HCT116 (cell line): ENCODE measurements around the gene ECSCR. TPM values are rescaled to one million over a fixed set of nuclear protein-coding genes. Genes with fewer than 3 reads are reported as not detected.

Source experiments
- ATAC-seq: fragments of 200-7000 bp; cut with Tn5 transposase; 2 replicates; pipeline ENCODE4 v1.9.1; 2020; ENCODE audit warnings: mild to moderate bottlenecking, moderate library complexity
- BruUV-seq: library from RNA; stranded (reverse); fragments of 400-500 nt; replicated peaks from 2 replicates; lab custom pipeline; 2021; lab: Mats Ljungman, UMichigan
- CTCF ChIA-PET: fragments of 300-600 bp; sonication (Branson Sonifier 250); formaldehyde crosslinking; loops from one replicate; lab custom pipeline; 2021; ENCODE audit warnings: antibody characterized with exemption; lab: Charles Lee
- POLR2A ChIA-PET: fragments of 300-600, 350-600 bp; sonication (Branson Sonifier 250); formaldehyde crosslinking; loops from one replicate; lab custom pipeline; 2021; ENCODE audit warnings: antibody characterized with exemption; lab: Charles Lee
- RAD21 ChIA-PET, 2 experiments: fragments of 300-600 bp; sonication (Branson Sonifier 250); formaldehyde crosslinking; loops; one replicate each; lab custom pipeline; 2023; ENCODE audit warnings: low total read pairs in 2 of 2; ENCODE audit not compliant: uncharacterized antibody in 2 of 2, unreplicated experiment in 2 of 2, low non-redundant PET in 1 of 2; lab: Charles Lee
- DNase-seq: peaks from one replicate; pipeline ENCODE4 v3.0.0-alpha.2; 2010; ENCODE audit warnings: low read depth, low spot score
- H2AFZ ChIP-seq: fragments of 200-600 bp; shearing (Covaris generic), sonication (generic); 2 replicates; pipeline ENCODE4 v1.6.1; 2017; ENCODE audit warnings: low read depth, mixed run types, mixed read lengths, antibody characterized with exemption, low read length; ENCODE audit not compliant: poor library complexity, severe bottlenecking
- H3K27ac ChIP-seq: 2 replicates; pipeline ENCODE4 v1.5.1; 2012; ENCODE audit warnings: low read depth, low read length
- H3K27me3 ChIP-seq: fragments of 200-600 bp; sonication (generic); 2 replicates; pipeline ENCODE4 v1.6.1; 2016; ENCODE audit warnings: mixed run types, low read length, mixed read lengths; ENCODE audit not compliant: insufficient read depth
- H3K36me3 ChIP-seq, 2 experiments: fragments of 200-500 bp in 1 of 2; fragments of 200-600 bp in 1 of 2; sonication (Bioruptor generic) in 1 of 2; sonication (generic) in 1 of 2; 2 replicates each; pipeline versions ENCODE4 v1.5.1 to v1.6.1; 2014 to 2016; ENCODE audit warnings: low read length in 2 of 2, inconsistent platforms in 1 of 2, mixed read lengths in 1 of 2, mixed run types in 1 of 2; ENCODE audit not compliant: insufficient read depth in 2 of 2, control insufficient read depth in 1 of 2
- H3K4me1 ChIP-seq, 2 experiments: fragments of 200-600 bp in 1 of 2; sonication (generic) in 1 of 2; 2 replicates each; pipeline versions ENCODE4 v1.5.1 to v1.6.1; 2012 to 2017; ENCODE audit warnings: low read length in 2 of 2, inconsistent platforms in 1 of 2, mild to moderate bottlenecking in 1 of 2, mixed read lengths in 1 of 2, mixed run types in 1 of 2, moderate library complexity in 1 of 2; ENCODE audit not compliant: insufficient read depth in 2 of 2, control insufficient read depth in 1 of 2
- H3K4me2 ChIP-seq: fragments of 200-600 bp; sonication (generic); 2 replicates; pipeline ENCODE4 v1.6.1; 2017; ENCODE audit warnings: mixed run types, low read length, mixed read lengths
- H3K4me3 ChIP-seq, 2 experiments: fragments of 200-600 bp in 1 of 2; sonication (generic) in 1 of 2; replicated peaks in 1 of 2; 2 replicates each; pipeline ENCODE4 v1.5.1; 2011 to 2016; ENCODE audit warnings: low read length in 2 of 2, control low read depth in 1 of 2, low read depth in 1 of 2, mild to moderate bottlenecking in 1 of 2, mixed read lengths in 1 of 2, mixed run types in 1 of 2
- H3K79me2 ChIP-seq: fragments of 200-600 bp; sonication (generic); 2 replicates; pipeline ENCODE4 v1.6.1; 2017; ENCODE audit warnings: mild to moderate bottlenecking, mixed run types, low read length, moderate library complexity, mixed read lengths; ENCODE audit not compliant: insufficient read depth
- H3K9ac ChIP-seq: fragments of 200-600 bp; sonication (generic); 2 replicates; pipeline ENCODE4 v1.6.1; 2016; ENCODE audit warnings: low read length, mixed read lengths
- H3K9me2 ChIP-seq: fragments of 200-600 bp; sonication (generic), shearing (Covaris generic); 2 replicates; pipeline ENCODE4 v1.6.1; 2017; ENCODE audit warnings: mixed run types, mild to moderate bottlenecking, moderate library complexity; ENCODE audit not compliant: insufficient read depth
- H3K9me3 ChIP-seq, 2 experiments: fragments of 200-500 bp in 1 of 2; fragments of 200-600 bp in 1 of 2; sonication (Bioruptor generic) in 1 of 2; sonication (generic) in 1 of 2; 2 replicates each; pipeline ENCODE4 v1.6.1; 2014 to 2017; ENCODE audit warnings: low read length in 2 of 2, mixed read lengths in 2 of 2, inconsistent platforms in 1 of 2, low read depth in 1 of 2, mild to moderate bottlenecking in 1 of 2, mixed run types in 1 of 2, moderate library complexity in 1 of 2; ENCODE audit not compliant: control insufficient read depth in 1 of 2, insufficient read depth in 1 of 2
- H4K20me1 ChIP-seq: fragments of 200-600 bp; sonication (generic), shearing (Covaris generic); 2 replicates; pipeline ENCODE4 v1.6.1; 2017; ENCODE audit warnings: mixed run types, mild to moderate bottlenecking, moderate library complexity; ENCODE audit not compliant: insufficient read depth
- ATF3 ChIP-seq: IDR thresholded peaks from 2 replicates; pipeline ENCODE4 v1.6.1; 2012
- CBX3 ChIP-seq: IDR thresholded peaks from 2 replicates; pipeline ENCODE4 v1.6.1; 2012; ENCODE audit warnings: low read depth
- CEBPB ChIP-seq: IDR thresholded peaks from 2 replicates; pipeline ENCODE4 v1.6.1; 2012; ENCODE audit warnings: low read depth
- ELF1 ChIP-seq: IDR thresholded peaks from 2 replicates; pipeline ENCODE4 v1.6.1; 2012; ENCODE audit warnings: low read depth, borderline replicate concordance
- EZH2 ChIP-seq: fragments of 200-600 bp; sonication (generic); IDR thresholded peaks from 2 replicates; pipeline ENCODE4 v1.6.1; 2017; ENCODE audit warnings: antibody characterized with exemption, mixed run types
- EZH2phosphoT487 ChIP-seq: fragments of 200-600 bp; IDR thresholded peaks from 2 replicates; pipeline ENCODE4 v1.6.1; 2018; ENCODE audit warnings: antibody characterized with exemption, borderline replicate concordance
- FOSL1 ChIP-seq: IDR thresholded peaks from 2 replicates; pipeline ENCODE4 v1.6.1; 2012; ENCODE audit warnings: low read depth
- MAX ChIP-seq: IDR thresholded peaks from 2 replicates; pipeline ENCODE4 v1.6.1; 2012
- POLR2A ChIP-seq: IDR thresholded peaks from 2 replicates; pipeline ENCODE4 v1.7.0; 2011; ENCODE audit warnings: borderline replicate concordance; ENCODE audit not compliant: insufficient read depth, insufficient read length; ENCODE audit errors: extremely low read depth
- RAD21 ChIP-seq: IDR thresholded peaks from 2 replicates; pipeline ENCODE4 v1.6.1; 2012; ENCODE audit warnings: low read depth, mild to moderate bottlenecking
- SIN3A ChIP-seq: IDR thresholded peaks from 2 replicates; pipeline ENCODE4 v1.6.1; 2012; ENCODE audit warnings: low read depth
- SRF ChIP-seq: IDR thresholded peaks from 2 replicates; pipeline ENCODE4 v1.6.1; 2012; ENCODE audit warnings: low read depth
- ZNF274 ChIP-seq: fragments of 200-500 bp; sonication (Bioruptor generic); IDR thresholded peaks from 2 replicates; pipeline ENCODE4 v1.6.1; 2014; ENCODE audit warnings: mild to moderate bottlenecking, low read depth, low read length, inconsistent platforms
- intact Hi-C: fragments of 100-400 bp; cut with micrococcal nuclease; formaldehyde crosslinking; loops from 2 replicates; pipeline ENCODE4 v1.10.0; 2022
- total RNA-seq: library from RNA; stranded (reverse); gene quantifications from one replicate; pipeline ENCODE4 v1.2.1, GENCODE V29; 2021; ENCODE audit not compliant: unreplicated experiment
- TF ChIP-seq, protein P1 (sequence below): IDR thresholded peaks from 2 replicates; pipeline ENCODE4 v1.6.1; 2011; ENCODE audit warnings: mild to moderate bottlenecking, low read length, moderate library complexity; ENCODE audit not compliant: insufficient replicate concordance; ENCODE audit errors: extremely low read depth
- TF ChIP-seq, protein P2 (sequence below), 3 experiments: fragments of 200-600 bp in 1 of 3; sonication (generic) in 1 of 3; IDR thresholded peaks in 2 of 3; conservative IDR thresholded peaks in 1 of 3; 2 replicates each; pipeline ENCODE4 v1.5.1; 2012 to 2017; ENCODE audit warnings: low read depth in 2 of 3, low read length in 2 of 3, antibody characterized with exemption in 1 of 3, borderline replicate concordance in 1 of 3, control low read depth in 1 of 3, mild to moderate bottlenecking in 1 of 3, mixed read lengths in 1 of 3, mixed run types in 1 of 3, moderate library complexity in 1 of 3; ENCODE audit not compliant: insufficient read depth in 1 of 3

The ECSCR gene
- total RNA-seq, 1 experiment from 2014 or later = not detected

DNA sequence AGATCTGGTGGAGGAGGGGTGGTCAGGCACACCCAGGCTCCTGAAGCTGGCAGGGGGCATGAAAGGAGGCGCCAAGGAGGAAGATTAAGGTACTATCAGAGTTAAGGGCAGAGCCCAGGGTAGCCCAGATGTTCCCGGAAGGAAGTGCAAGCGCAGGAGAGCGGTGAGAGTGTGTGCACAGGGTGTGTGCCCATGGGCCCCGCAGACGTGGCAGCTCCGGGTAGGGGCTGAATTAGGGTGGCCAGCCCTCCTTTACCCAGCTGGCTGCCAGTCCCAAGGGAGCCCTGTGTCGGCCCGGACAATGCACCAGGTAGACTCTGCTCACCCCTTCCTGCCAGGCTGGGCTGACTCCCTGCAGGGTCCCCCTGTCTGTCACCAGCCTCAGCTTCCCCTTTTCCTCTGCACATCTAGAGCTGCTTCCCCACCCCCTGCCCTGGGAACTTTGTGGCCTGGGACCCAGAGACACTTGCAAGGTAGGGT is 8.3 kb upstream of the ECSCR start, which contains the start of gene SMIM33:
SMIM33 (plus strand) TSS at position 184 of the 480 bp plus-strand sequence; CDS start at position 302, 118 bp downstream.
- H3K27me3 ChIP-seq = no peaks in the 10 kb centered on the region
- no peak within 1 kb of the TSS for H3K4me2 ChIP-seq
- ATAC-seq (no peak), DNase-seq (no peak)
- H3K4me3 ChIP-seq = no peak within 1 kb of the TSS
- peaks cover 9% of the 10 kb centered on the region in 2 experiments; a peak in 2 of 4 replicates for H3K4me1 ChIP-seq
- H2AFZ ChIP-seq = no peak within 1 kb of the TSS
- ChIA-PET CTCF (no interaction called here), RAD21 (no interaction called here), POLR2A (interaction anchor here (0.7 kb wide), 1 partner anchor 46 kb away, joined by 3 read pairs; no protein-coding TSS in a partner anchor)
- TF ChIP-seq, protein P1, sequence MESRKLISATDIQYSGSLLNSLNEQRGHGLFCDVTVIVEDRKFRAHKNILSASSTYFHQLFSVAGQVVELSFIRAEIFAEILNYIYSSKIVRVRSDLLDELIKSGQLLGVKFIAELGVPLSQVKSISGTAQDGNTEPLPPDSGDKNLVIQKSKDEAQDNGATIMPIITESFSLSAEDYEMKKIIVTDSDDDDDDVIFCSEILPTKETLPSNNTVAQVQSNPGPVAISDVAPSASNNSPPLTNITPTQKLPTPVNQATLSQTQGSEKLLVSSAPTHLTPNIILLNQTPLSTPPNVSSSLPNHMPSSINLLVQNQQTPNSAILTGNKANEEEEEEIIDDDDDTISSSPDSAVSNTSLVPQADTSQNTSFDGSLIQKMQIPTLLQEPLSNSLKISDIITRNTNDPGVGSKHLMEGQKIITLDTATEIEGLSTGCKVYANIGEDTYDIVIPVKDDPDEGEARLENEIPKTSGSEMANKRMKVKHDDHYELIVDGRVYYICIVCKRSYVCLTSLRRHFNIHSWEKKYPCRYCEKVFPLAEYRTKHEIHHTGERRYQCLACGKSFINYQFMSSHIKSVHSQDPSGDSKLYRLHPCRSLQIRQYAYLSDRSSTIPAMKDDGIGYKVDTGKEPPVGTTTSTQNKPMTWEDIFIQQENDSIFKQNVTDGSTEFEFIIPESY = no peak
- TF ChIP-seq CEBPB = no peak
- TF ChIP-seq ATF3 = no peak
- TF ChIP-seq CBX3 = no peak
- TF ChIP-seq RAD21 = no peak
- no peak for TF ChIP-seq ZNF274
- no peak for TF ChIP-seq SIN3A
- TF ChIP-seq ELF1 = no peak
- no peak for TF ChIP-seq EZH2phosphoT487
- TF ChIP-seq POLR2A = no peak
- no peak for TF ChIP-seq FOSL1
- TF ChIP-seq EZH2 = no peak
- TF ChIP-seq SRF = no peak
- TF ChIP-seq MAX = no peak
- TF ChIP-seq, protein P2, sequence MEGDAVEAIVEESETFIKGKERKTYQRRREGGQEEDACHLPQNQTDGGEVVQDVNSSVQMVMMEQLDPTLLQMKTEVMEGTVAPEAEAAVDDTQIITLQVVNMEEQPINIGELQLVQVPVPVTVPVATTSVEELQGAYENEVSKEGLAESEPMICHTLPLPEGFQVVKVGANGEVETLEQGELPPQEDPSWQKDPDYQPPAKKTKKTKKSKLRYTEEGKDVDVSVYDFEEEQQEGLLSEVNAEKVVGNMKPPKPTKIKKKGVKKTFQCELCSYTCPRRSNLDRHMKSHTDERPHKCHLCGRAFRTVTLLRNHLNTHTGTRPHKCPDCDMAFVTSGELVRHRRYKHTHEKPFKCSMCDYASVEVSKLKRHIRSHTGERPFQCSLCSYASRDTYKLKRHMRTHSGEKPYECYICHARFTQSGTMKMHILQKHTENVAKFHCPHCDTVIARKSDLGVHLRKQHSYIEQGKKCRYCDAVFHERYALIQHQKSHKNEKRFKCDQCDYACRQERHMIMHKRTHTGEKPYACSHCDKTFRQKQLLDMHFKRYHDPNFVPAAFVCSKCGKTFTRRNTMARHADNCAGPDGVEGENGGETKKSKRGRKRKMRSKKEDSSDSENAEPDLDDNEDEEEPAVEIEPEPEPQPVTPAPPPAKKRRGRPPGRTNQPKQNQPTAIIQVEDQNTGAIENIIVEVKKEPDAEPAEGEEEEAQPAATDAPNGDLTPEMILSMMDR (IDR thresholded peaks at IDR 0.05 in 2 of 3, conservative IDR thresholded peaks at IDR 0.05 in 1 of 3; ENCODE audit: borderline replicate concordance in 1 of 3, insufficient read depth in 1 of 3, low read depth in 2 of 3, low read length in 2 of 3) = no peak
- no peaks in the 10 kb centered on the region for H3K9me2 ChIP-seq
- H3K9me3 ChIP-seq = no peaks in the 10 kb centered on the region
- intact Hi-C loops = no loop called here
- H3K79me2 ChIP-seq = no peaks in the 10 kb centered on the region
- H3K36me3 ChIP-seq = no peaks in the 10 kb centered on the region
- no TSS peak for BruUV-seq
- no peak within 1 kb of the TSS for H3K27ac ChIP-seq
- no peaks in the 10 kb centered on the region for H4K20me1 ChIP-seq
- no peak within 1 kb of the TSS for H3K9ac ChIP-seq
